T47D (cell line): ENCODE measurements around the gene AUNIP.

Experiments
- DNase-seq, 2 experiments: peaks; one replicate each; pipeline versions ENCODE4 v3.0.0 to v3.0.0-alpha.2; 2011 to 2012; ENCODE audit warnings: low read depth in 1 of 2, low spot score in 1 of 2
- JUND ChIP-seq: IDR thresholded peaks from 2 replicates; pipeline ENCODE4 v1.6.1; 2012; ENCODE audit warnings: low read depth
- in situ Hi-C: cut with HindIII; loops from 2 replicates; pipeline ENCODE4 v1.10.0; 2016; ENCODE audit warnings: low sequenced_read_pairs, low pct_unique_long_range_greater_than_20kb

The AUNIP gene

GRCh38 chr1:25795946-25796810, 63.1 kb downstream of the AUNIP start:
- no peak for DNase-seq
- TF ChIP-seq JUND, result no peak
- in situ Hi-C loops, result no loop called here

- TF ChIP-seq JUND, result no peak
- in situ Hi-C loops, result no loop called here
- DNase-seq, result no peak
Observed at GRCh38 chr1:25795211-25795610, 64.0 kb downstream of the AUNIP start.

GRCh38 chr1:25794325-25794724, 64.9 kb downstream of the AUNIP start:
- DNase-seq, result no peak
- in situ Hi-C loops, result no loop called here
- no peak for TF ChIP-seq JUND

- DNase-seq, result no peak
- in situ Hi-C loops, result no loop called here
- TF ChIP-seq JUND, result no peak
Observed at GRCh38 chr1:25793585-25794170, 65.6 kb downstream of the AUNIP start.

GRCh38 chr1:25792115-25792514, 67.1 kb downstream of the AUNIP start:
- TF ChIP-seq JUND, result no peak
- no peak for DNase-seq
- in situ Hi-C loops, result no loop called here

- in situ Hi-C loops, result no loop called here
- TF ChIP-seq JUND, result no peak
Observed at GRCh38 chr1:25790472-25790871, 68.8 kb downstream of the AUNIP start.

DNA sequence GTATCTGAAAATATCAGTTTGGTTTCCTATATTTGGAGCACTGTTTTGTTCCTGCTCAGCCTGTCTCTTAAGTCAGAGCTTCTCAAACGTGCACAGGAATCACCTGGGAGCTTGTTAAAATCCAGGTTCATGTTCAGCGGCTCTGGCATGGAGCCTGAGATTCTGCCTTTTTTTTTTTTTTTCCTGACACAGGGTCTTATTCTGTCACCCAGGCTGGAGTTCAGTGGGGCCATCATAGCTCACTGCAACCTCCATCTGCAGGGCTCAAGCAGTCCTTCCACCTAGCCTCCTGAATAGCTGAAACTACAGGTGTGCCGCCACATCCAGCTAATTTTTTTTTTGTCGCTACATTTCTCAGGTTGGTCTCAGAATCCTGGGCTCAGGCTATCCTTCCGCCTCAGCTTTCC, 71.5 kb downstream of the AUNIP start:
- TF ChIP-seq JUND, result no peak
- in situ Hi-C loops, result no loop called here
- no peak for DNase-seq

More at GRCh38 chr1:25790472-25790871, 68.8 kb downstream of the AUNIP start:
- DNase-seq, result no peak

DNA sequence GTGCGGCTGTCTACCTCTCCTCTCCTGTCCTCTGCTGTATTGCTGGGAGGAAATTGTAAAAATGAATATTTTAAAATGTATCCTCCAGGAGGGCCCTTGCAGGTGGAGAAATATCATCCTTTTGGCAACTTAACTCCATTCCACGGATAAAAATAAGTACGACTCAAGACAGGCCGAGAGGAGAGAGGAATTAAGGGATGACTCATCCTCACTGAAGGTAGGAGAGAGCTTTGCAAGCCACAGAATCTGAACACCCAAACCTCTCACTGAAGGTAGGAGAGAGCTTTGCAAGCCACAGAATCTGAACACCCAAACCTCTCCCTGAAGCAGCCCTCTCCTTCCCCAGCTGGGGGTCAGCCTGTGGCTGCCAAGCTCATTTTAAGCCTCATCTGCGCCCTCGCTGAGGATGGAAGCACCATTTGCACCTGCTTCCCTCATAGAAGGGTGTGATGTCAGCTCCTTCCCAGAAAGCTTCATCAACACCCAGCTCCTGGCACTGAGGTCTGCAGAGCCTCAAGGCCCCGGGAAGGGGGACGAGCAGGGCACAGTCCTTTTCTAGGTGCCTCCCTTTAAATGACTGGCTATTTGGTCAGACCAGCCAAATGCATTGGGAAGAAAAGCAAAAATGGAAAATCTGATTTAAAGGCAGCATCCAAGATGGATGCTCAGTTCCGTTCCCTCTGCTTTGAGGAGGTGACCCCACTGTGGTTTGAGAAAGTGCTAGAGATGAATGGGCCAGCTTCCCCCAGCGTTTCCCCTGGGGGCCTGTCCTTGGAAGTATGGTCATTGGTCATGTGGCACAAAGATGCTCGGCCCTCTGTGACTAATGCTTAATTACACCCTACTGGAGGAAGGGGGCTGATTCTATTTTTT, 72.1 kb downstream of the AUNIP start:
- in situ Hi-C loops, result no loop called here
- DNase-seq, result no peak
- no peak for TF ChIP-seq JUND

DNA sequence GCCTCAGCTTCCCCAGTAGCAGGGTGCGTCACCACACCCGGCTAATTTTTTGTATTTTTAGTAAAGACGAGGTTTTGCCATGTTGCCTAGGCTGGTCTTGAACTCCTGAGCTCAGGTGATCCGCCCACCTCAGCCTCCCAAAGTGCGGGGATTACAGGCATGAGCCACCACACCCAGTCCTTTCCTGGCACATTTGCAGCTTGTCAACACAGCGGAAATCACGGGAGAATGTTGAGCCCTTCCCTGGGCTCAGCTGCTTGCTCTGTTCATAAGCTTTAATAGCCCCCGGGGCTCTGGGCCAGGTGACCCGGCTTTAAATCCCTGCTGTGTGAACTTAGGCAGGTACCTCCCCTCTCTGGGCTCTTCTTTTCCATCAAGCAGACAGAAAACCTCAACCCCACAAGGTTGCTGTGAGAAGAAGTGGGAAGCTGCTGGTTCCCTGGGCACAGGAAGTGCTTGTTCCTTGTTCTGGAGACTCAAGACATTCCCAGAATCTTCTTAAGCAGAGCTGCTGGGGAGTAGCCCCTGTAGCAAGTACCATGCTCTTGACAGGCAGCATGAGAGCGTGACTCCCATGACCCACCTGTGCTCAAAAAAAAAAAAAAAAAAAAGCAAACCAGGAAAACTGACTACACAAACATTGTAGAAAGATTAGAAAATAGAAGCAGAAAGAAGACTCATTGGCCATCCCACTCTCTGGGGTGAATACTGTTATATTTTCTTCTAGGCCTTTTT, 73.8 kb downstream of the AUNIP start:
- DNase-seq, result no peak
- in situ Hi-C loops, result no loop called here
- TF ChIP-seq JUND, result no peak

GRCh38 chr1:25784575-25785051, 74.6 kb downstream of the AUNIP start:
- in situ Hi-C loops, result no loop called here
- DNase-seq, result no peak
- no peak for TF ChIP-seq JUND
